ENCODE results near the gene HABP4. TPM values are rescaled to one million over a fixed set of nuclear protein-coding genes. Genes with fewer than 3 reads are reported as not detected.
A peak's percentile ranks its signal among the peaks of the same experiment; 100 is the strongest.

HABP4 gene
- total and polyA plus RNA-seq, 5 donors: 17.1 to 21.7 (median 19.4) TPM

GRCh38 chr9:96476591-96476990 lies 26.6 kb downstream of the HABP4 start:
- H3K9me3 ChIP-seq (ENCODE audit: control insufficient read depth, low read length): no peaks in the 10 kb centered on the region
- 53% methylated on average over 5 of the region's 5 CpGs for WGBS
- intact Hi-C loops (cut with DNase I): no loop called here
- no peak overlapping the region for H3K27ac ChIP-seq (ENCODE audit: low read length)
- H3K4me1 ChIP-seq (ENCODE audit: control insufficient read depth, insufficient read depth, low read length): no peaks in the 10 kb centered on the region
- H3K4me3 ChIP-seq (ENCODE audit: low read length): no peak overlapping the region
- no peak for DNase-seq
- H3K27me3 ChIP-seq (ENCODE audit: control insufficient read depth, insufficient read depth): no peaks in the 10 kb centered on the region
- ATAC-seq: peak; percentile 59 to 68

DNA sequence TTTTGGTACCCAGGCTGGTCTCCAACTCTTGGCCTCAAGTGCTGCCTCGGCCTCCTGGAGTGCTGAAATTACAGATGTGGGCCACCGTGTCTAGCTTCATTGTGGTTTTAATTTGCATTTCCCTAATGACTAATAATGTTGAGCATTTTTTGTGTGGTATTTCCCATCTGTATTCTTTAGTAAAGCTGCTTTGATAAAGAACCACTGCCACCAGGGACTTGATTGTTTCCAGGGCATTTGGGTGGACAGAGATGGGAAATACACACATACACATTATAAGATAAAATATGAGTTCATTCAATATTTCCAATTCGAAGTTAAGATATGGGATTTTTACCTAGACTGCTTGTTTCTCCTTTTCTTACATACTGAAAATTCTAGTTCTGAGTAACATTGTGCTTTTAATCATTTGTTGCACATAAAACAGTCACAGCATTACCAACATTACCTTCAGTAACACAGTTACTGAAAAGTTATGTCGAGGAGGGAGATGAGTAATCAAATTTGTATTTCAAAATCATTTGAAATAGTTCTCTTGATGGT lies 28.9 kb downstream of the HABP4 start:
- WGBS: 72% methylated on average over 4 of the region's 4 CpGs
- DNase-seq: no peak
- Histone ChIP-seq H3K4me1 (ENCODE audit: control insufficient read depth, insufficient read depth, low read length) (no peaks in the 10 kb centered on the region), H3K27me3 (ENCODE audit: control insufficient read depth, insufficient read depth) (no peaks in the 10 kb centered on the region), H3K27ac (ENCODE audit: low read length) (no peak overlapping the region), H3K4me3 (ENCODE audit: low read length) (no peak overlapping the region), H3K9me3 (ENCODE audit: control insufficient read depth, low read length) (no peaks in the 10 kb centered on the region)
- intact Hi-C loops (cut with DNase I): no loop called here
- ATAC-seq: no peak

DNA sequence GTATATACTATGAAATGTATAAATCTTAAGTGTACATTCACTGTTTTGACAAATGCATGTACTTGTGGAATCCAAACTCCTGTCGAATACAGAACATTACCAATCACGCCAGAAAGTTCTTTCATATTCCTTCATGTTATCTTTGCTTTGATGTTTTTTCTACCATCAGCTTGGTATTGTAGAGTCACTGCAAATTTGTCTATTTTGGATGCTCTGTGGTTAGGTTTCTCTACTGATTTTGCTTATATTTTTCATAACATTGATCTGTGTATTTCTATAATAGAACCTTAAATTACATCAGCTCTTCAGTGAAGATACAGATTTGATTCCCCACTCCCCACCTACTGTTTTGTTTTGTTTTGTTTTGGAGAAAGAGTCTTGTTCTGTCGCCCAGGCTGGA lies 30.8 kb downstream of the HABP4 start:
- 95% methylated on average over 3 of the region's 3 CpGs for WGBS
- intact Hi-C loops (cut with DNase I): no loop called here
- H3K27ac ChIP-seq (ENCODE audit: low read length): no peak overlapping the region
- DNase-seq (no peak), ATAC-seq (no peak)
- H3K9me3 ChIP-seq (ENCODE audit: control insufficient read depth, low read length): no peaks in the 10 kb centered on the region
- H3K4me1 ChIP-seq (ENCODE audit: control insufficient read depth, insufficient read depth, low read length): no peaks in the 10 kb centered on the region
- no peak overlapping the region for H3K4me3 ChIP-seq (ENCODE audit: low read length)
- H3K27me3 ChIP-seq (ENCODE audit: control insufficient read depth, insufficient read depth): no peaks in the 10 kb centered on the region

DNA sequence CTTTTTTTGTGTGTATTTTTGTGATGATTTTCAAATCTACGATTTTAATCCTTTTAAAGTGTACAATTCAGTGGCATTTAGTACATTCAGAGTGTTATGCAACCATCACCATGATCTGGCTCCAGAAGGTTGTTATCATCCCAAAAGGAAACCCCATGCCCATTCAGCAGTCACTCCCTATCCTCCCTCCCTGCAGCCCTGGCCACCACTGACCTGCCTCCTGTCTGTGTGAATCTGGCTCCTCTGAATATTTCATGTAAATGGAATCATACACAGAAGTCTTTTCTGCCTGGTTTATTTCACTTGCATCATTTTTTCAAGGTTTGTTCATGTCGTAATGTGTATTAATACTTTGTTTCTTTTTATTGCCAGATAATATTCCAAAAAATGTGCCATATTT lies 32.5 kb downstream of the HABP4 start:
- DNase-seq (no peak), ATAC-seq (no peak)
- no peaks in the 10 kb centered on the region for H3K9me3 ChIP-seq (ENCODE audit: control insufficient read depth, low read length)
- intact Hi-C loops (cut with DNase I): no loop called here
- peaks cover 5% of the 10 kb centered on the region for H3K4me1 ChIP-seq (ENCODE audit: control insufficient read depth, insufficient read depth, low read length)
- H3K27me3 ChIP-seq (ENCODE audit: control insufficient read depth, insufficient read depth): no peaks in the 10 kb centered on the region
- WGBS: 84% methylated on average over 2 of the region's 2 CpGs
- no peak overlapping the region for H3K4me3 ChIP-seq (ENCODE audit: low read length)
- no peak overlapping the region for H3K27ac ChIP-seq (ENCODE audit: low read length)

DNA sequence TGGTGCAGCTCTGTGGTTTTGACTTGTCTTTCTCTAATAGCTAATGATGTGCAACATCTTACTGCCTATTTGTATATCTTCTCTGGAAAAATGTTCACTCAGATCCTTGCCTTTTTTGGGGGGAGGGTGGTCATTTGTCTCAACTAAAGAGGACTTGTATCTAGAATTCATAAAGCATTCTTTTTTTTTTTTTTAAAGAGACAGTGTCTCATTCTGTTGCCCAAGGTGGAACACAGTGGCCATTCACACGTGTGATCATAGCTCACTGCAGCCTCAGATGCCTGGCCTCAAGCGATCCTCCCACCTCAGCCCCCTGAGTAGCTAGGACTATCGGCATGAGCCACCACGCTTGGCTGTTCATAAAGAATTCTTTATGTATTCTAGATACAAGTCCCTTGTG lies 33.2 kb downstream of the HABP4 start:
- Histone ChIP-seq H3K4me1 (ENCODE audit: control insufficient read depth, insufficient read depth, low read length) (peaks cover 9% of the 10 kb centered on the region), H3K27ac (ENCODE audit: low read length) (no peak overlapping the region), H3K27me3 (ENCODE audit: control insufficient read depth, insufficient read depth) (no peaks in the 10 kb centered on the region), H3K4me3 (ENCODE audit: low read length) (no peak overlapping the region), H3K9me3 (ENCODE audit: control insufficient read depth, low read length) (no peaks in the 10 kb centered on the region)
- DNase-seq (no peak), ATAC-seq (no peak)
- WGBS: 94% methylated on average over 4 of the region's 4 CpGs
- intact Hi-C loops (cut with DNase I): no loop called here

DNA sequence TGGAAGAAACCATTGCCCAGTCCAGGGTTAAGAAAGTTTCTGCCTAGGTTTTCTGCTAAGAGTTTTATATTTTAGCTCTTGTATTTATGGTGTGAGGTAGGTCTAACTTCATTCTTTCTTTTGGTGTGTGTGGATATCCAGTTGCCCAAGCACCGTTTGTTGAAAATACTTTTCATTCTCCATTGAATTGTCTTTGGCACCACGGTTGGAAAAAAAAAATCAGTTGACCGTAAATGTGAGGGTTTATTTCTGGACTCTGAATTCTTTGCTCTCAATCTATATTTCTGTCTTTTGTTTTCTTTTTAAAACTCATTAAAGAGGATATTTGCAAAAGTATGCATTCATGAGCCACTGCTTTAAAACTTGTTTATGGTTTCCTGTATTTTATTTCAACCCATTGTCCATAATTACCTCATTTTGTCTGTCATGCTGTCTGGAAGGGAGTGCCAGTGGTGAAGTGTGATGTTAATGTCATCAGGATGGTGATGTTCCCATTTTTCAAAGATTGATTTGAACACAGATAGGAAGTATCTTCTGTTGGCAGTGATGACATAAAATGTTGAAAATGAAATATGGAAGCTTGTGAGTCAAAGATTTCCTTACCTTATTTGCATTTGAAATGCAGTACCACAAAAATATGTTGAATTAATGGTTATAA lies 33.9 kb downstream of the HABP4 start:
- Histone ChIP-seq H3K9me3 (ENCODE audit: control insufficient read depth, low read length) (no peaks in the 10 kb centered on the region), H3K4me3 (ENCODE audit: low read length) (no peak overlapping the region), H3K27ac (ENCODE audit: low read length) (no peak overlapping the region), H3K27me3 (ENCODE audit: control insufficient read depth, insufficient read depth) (no peaks in the 10 kb centered on the region), H3K4me1 (ENCODE audit: control insufficient read depth, insufficient read depth, low read length) (peaks cover 13% of the 10 kb centered on the region)
- DNase-seq (no peak), ATAC-seq (no peak)
- 49% methylated on average over 3 of the region's 3 CpGs for WGBS
- intact Hi-C loops (cut with DNase I): no loop called here

GRCh38 chr9:96484521-96484931 lies 34.6 kb downstream of the HABP4 start:
- H3K27ac ChIP-seq (ENCODE audit: low read length): no peak overlapping the region
- DNase-seq (no peak), ATAC-seq (no peak)
- peaks cover 13% of the 10 kb centered on the region for H3K4me1 ChIP-seq (ENCODE audit: control insufficient read depth, insufficient read depth, low read length)
- H3K9me3 ChIP-seq (ENCODE audit: control insufficient read depth, low read length): no peaks in the 10 kb centered on the region
- H3K27me3 ChIP-seq (ENCODE audit: control insufficient read depth, insufficient read depth): no peaks in the 10 kb centered on the region
- intact Hi-C loops (cut with DNase I): no loop called here
- WGBS: 91% methylated on average over 4 of the region's 4 CpGs
- no peak overlapping the region for H3K4me3 ChIP-seq (ENCODE audit: low read length)

GRCh38 chr9:96485280-96485679 lies 35.3 kb downstream of the HABP4 start:
- no peak for ATAC-seq
- DNase-seq: no peak
- intact Hi-C loops (cut with DNase I): no loop called here
- WGBS: 95% methylated on average over 16 of the region's 16 CpGs
- Histone ChIP-seq H3K9me3 (ENCODE audit: control insufficient read depth, low read length) (no peaks in the 10 kb centered on the region), H3K27ac (ENCODE audit: low read length) (no peak overlapping the region), H3K4me3 (ENCODE audit: low read length) (no peak overlapping the region), H3K4me1 (ENCODE audit: control insufficient read depth, insufficient read depth, low read length) (peaks cover 13% of the 10 kb centered on the region), H3K27me3 (ENCODE audit: control insufficient read depth, insufficient read depth) (no peaks in the 10 kb centered on the region)

DNA sequence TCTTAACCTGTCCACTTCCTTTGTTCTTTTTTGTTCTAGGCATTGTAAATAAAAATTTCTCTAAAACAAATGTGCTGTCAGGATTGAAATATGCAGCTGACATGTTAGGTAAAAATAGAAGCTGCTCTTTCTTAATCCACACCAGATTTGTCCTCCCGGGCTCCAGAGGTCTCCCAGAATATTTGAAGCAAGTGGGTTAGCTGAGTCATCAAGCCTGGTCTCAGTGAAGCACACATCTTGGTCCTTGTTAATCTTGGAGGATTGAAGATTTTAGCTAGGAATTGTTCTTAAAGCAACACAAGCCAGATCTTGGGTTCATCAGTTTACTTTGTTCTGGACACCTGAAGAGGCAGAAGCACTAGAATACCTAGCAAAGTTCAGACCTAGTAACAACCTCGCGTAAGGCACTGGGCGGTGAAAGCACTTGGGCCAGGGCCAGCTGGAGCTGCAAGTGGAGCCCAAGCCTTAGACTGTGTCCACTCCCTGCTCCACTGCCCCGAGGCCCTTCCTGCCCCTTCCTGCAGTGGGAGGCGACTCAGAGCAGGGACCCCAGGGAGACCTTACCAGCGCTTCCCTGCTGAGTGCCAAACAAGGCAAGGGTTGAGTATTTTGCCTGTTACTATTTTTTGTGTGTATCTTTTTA lies 36.5 kb downstream of the HABP4 start:
- 16% methylated on average over 7 of the region's 7 CpGs for whole genome bisulfite sequencing
- Histone ChIP-seq H3K4me3 (ENCODE audit: low read length) (no peak overlapping the region), H3K27me3 (ENCODE audit: control insufficient read depth, insufficient read depth) (no peaks in the 10 kb centered on the region), H3K27ac (ENCODE audit: low read length) (peak overlapping the region; percentile 61), H3K9me3 (ENCODE audit: control insufficient read depth, low read length) (no peaks in the 10 kb centered on the region), H3K4me1 (ENCODE audit: control insufficient read depth, insufficient read depth, low read length) (peaks cover 13% of the 10 kb centered on the region)
- DNase-seq (peak; percentile 55 to 92 (median 91)), ATAC-seq (peak; percentile 77 to 91)
- intact Hi-C loops (cut with DNase I): no loop called here

DNA sequence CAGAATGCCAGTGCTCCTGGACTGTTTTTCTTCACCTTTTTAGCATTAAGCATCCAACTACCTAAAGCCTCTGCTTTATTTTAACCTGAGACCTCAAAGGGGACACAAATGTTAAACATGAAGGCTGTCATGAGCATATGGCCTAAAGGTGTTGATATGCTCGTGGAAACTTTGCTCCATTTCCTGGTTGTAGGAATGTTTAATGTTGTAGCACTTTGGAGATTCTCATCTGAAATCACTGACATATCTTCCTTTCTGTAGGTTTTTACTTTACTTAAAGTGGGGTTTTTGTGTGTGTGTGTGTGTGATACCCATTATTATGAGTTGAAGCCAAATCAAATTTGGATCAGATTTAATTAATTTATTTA lies 37.0 kb downstream of the HABP4 start:
- Histone ChIP-seq H3K4me3 (ENCODE audit: low read length) (no peak overlapping the region), H3K9me3 (ENCODE audit: control insufficient read depth, low read length) (no peaks in the 10 kb centered on the region), H3K4me1 (ENCODE audit: control insufficient read depth, insufficient read depth, low read length) (peaks cover 13% of the 10 kb centered on the region), H3K27me3 (ENCODE audit: control insufficient read depth, insufficient read depth) (no peaks in the 10 kb centered on the region), H3K27ac (ENCODE audit: low read length) (no peak overlapping the region)
- no peak for ATAC-seq
- no peak for DNase-seq
- WGBS: 30% methylated on average over 1 of the region's 1 CpG
- intact Hi-C loops (cut with DNase I): no loop called here

DNA sequence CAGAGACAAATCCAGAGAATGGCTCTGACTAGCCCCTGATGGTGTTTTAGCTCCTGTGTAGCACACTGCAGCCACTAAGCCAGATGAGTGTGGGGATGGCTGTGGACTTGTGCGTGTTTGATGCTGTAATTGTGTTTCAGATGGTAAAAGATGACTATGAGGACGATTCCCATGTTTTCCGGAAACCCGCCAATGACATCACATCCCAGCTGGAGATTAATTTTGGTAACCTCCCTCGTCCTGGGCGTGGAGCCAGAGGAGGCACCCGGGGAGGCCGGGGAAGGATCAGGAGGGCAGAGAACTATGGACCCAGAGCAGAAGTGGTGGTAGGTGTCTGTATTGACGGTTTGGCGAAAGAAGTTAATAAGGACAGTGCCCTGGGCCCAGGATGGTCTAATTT lies 38.0 kb downstream of the HABP4 start:
- Histone ChIP-seq H3K9me3 (ENCODE audit: control insufficient read depth, low read length) (no peaks in the 10 kb centered on the region), H3K4me1 (ENCODE audit: control insufficient read depth, insufficient read depth, low read length) (peaks cover 13% of the 10 kb centered on the region), H3K27ac (ENCODE audit: low read length) (peak overlapping the region; percentile 79), H3K27me3 (ENCODE audit: control insufficient read depth, insufficient read depth) (no peaks in the 10 kb centered on the region), H3K4me3 (ENCODE audit: low read length) (no peak overlapping the region)
- ATAC-seq: peak in 1 of 2 donors; percentile 34
- WGBS: 47% methylated on average over 10 of the region's 10 CpGs
- intact Hi-C loops (cut with DNase I): no loop called here
- DNase-seq: peak in 2 of 3 donors; percentile 50 to 75

All from right cardiac atrium (tissue), 5 donors.